ENCODE data around the gene CCNL1. TPM values are rescaled to one million over a fixed set of nuclear protein-coding genes. Genes with fewer than 3 reads are reported as not detected.

CCNL1 gene
- total and polyA plus RNA-seq, 2 donors (not counting 3 experiments of a cell fraction or from before 2014, with no cell fraction given): 119 to 137 TPM

DNA sequence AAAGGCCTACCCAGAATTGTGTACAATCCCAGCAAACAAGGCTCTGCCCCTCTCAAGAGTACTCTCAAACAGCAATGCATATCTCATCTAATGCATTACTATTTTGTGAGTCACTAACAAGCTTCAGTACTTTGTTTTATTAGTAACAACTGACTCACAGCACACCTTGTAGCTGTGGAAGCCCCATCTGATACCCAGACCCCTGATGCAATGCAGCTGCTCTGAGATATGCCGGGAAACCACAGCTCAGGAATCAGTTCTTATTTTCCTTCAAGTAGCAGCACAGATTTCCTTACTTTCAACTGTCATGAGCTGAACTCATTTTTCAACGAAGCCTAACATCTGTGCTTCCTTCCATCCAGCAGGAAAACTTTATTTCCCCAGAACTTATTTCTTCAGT lies 37.8 kb downstream of the CCNL1 start:
- DNase-seq (ENCODE audit: low read depth, low spot score): peak; percentile 43

More for the DNA sequence above, 37.8 kb downstream of the CCNL1 start:
- Histone ChIP-seq H3K4me3 (replicated peaks in 1 of 3; ENCODE audit: insufficient read depth in 1 of 3, low read depth in 1 of 3, low read length in 3 of 3) (no peak overlapping the region), H3K9me1 (replicated peaks; ENCODE audit: control insufficient read depth, extremely low read depth, insufficient read depth, low read length) (no peaks in the 10 kb centered on the region), H3K79me2 (ENCODE audit: control insufficient read depth, insufficient read depth, low read length) (no peaks in the 10 kb centered on the region), H3K27me3 (ENCODE audit: control insufficient read depth in 2 of 2, insufficient read depth in 2 of 2, low read length in 2 of 2) (no peaks in the 10 kb centered on the region), H3K27ac (ENCODE audit: insufficient read depth, low read depth, low read length) (no peak overlapping the region), H3K36me3 (ENCODE audit: control insufficient read depth in 2 of 2, extremely low read depth in 1 of 2, insufficient read depth in 2 of 2, low read length in 2 of 2) (no peaks in the 10 kb centered on the region), H3K4me2 (ENCODE audit: insufficient read depth, low read length) (no peak overlapping the region), H3K9me3 (replicated peaks; ENCODE audit: control insufficient read depth, insufficient read depth, low read length) (no peaks in the 10 kb centered on the region), H2AFZ (ENCODE audit: low read depth, low read length) (peak overlapping the region; percentile 32), H3K4me1 (ENCODE audit: control insufficient read depth, extremely low read depth, insufficient read depth, low read length) (peaks cover 9% of the 10 kb centered on the region), H4K20me1 (replicated peaks; ENCODE audit: control insufficient read depth, extremely low read depth, insufficient read depth, low read length) (no peaks in the 10 kb centered on the region), H3K9ac (replicated peaks; ENCODE audit: extremely low read depth, insufficient read depth, low read length) (no peak overlapping the region)
- FAIRE-seq: peak; percentile 79
- ChIA-PET POLR2A (interaction anchor here (0.9 to 1.1 kb wide), 2 partner anchors 24 to 33 kb away, joined by 3 read pairs; no protein-coding TSS in a partner anchor), CTCF (interaction anchor here (0.8 to 3.4 kb wide), 9 partner anchors 9 to 972 kb away, joined by 3 to 13 read pairs (median 5); no protein-coding TSS in a partner anchor)
- dilution Hi-C loops (cut with MboI; ENCODE audit: extremely low pct_ligation_motif_present, low sequenced_read_pairs) (no loop called here), intact Hi-C loops (cut with micrococcal nuclease) (no loop called here)
- no TSS peak for BruUV-seq (replicated peaks)
- TF ChIP-seq, protein P1, sequence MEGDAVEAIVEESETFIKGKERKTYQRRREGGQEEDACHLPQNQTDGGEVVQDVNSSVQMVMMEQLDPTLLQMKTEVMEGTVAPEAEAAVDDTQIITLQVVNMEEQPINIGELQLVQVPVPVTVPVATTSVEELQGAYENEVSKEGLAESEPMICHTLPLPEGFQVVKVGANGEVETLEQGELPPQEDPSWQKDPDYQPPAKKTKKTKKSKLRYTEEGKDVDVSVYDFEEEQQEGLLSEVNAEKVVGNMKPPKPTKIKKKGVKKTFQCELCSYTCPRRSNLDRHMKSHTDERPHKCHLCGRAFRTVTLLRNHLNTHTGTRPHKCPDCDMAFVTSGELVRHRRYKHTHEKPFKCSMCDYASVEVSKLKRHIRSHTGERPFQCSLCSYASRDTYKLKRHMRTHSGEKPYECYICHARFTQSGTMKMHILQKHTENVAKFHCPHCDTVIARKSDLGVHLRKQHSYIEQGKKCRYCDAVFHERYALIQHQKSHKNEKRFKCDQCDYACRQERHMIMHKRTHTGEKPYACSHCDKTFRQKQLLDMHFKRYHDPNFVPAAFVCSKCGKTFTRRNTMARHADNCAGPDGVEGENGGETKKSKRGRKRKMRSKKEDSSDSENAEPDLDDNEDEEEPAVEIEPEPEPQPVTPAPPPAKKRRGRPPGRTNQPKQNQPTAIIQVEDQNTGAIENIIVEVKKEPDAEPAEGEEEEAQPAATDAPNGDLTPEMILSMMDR (IDR thresholded peaks at IDR 0.05; ENCODE audit: extremely low read depth in 1 of 2, insufficient read depth in 1 of 2, low read depth in 1 of 2, low read length in 2 of 2): no peak
- TF ChIP-seq JUN (IDR thresholded peaks at IDR 0.05; ENCODE audit: borderline replicate concordance, insufficient read depth, insufficient read length, low read depth) (peak; percentile 7), EZH2 (IDR thresholded peaks at IDR 0.05; ENCODE audit: borderline replicate concordance, low read depth, low read length, severe bottlenecking) (no peak), POLR2AphosphoS5 (IDR thresholded peaks at IDR 0.05; ENCODE audit: insufficient read depth, low read depth, low read length) (peak; percentile 35), MYC (IDR thresholded peaks at IDR 0.05; ENCODE audit: low read depth, low read length) (no peak), GATA2 (IDR thresholded peaks at IDR 0.05; ENCODE audit: insufficient read depth, insufficient read length, low read depth, low read length) (peak; percentile 88), POLR2A (IDR thresholded peaks at IDR 0.05; ENCODE audit: low read depth, low read length) (no peak), FOS (IDR thresholded peaks at IDR 0.05; ENCODE audit: borderline replicate concordance, insufficient read depth, low read length) (peak; percentile 96)
- TF ChIP-seq, protein P2, sequence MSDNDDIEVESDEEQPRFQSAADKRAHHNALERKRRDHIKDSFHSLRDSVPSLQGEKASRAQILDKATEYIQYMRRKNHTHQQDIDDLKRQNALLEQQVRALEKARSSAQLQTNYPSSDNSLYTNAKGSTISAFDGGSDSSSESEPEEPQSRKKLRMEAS (IDR thresholded peaks at IDR 0.05; ENCODE audit: insufficient read depth, insufficient read length): no peak

All from endothelial cell of umbilical vein (primary cell).